HepG2 (cell line): ENCODE data around the gene RUNX3. TPM values are rescaled to one million over a fixed set of nuclear protein-coding genes. Genes with fewer than 3 reads are reported as not detected.

Experiments used
- CSRNP1 ChIP-seq: sonication (generic); formaldehyde crosslinking; IDR thresholded peaks from 2 replicates; pipeline ENCODE4 v1.8.1; 2023; ENCODE audit warnings: mild to moderate bottlenecking, missing genetic modification reagents
- HDAC6 ChIP-seq: fragments of 200-600 bp; sonication (generic); IDR thresholded peaks from 2 replicates; pipeline ENCODE4 v1.7.0; 2017; ENCODE audit warnings: mild to moderate bottlenecking, antibody characterized with exemption, low read length, low read depth
- MLXIP ChIP-seq: sonication (generic); formaldehyde crosslinking; IDR thresholded peaks from 2 replicates; pipeline ENCODE4 v1.9.0; 2021; ENCODE audit warnings: missing genetic modification reagents, borderline replicate concordance
- ZNF280D ChIP-seq: sonication (generic); formaldehyde crosslinking; IDR thresholded peaks from 2 replicates; pipeline ENCODE4 v1.5.1; 2020; ENCODE audit warnings: mild to moderate bottlenecking, missing genetic modification reagents
- ZNF557 ChIP-seq: sonication (generic); formaldehyde crosslinking; IDR thresholded peaks from 2 replicates; pipeline ENCODE4 v1.4.0; 2020; ENCODE audit warnings: missing genetic modification reagents
- ZNF678 ChIP-seq: sonication (generic); formaldehyde crosslinking; IDR thresholded peaks from 2 replicates; pipeline ENCODE4 v1.4.0; 2020; ENCODE audit warnings: mild to moderate bottlenecking, missing genetic modification reagents
- polyA plus RNA-seq, 8 experiments: library from polyadenylated mRNA; depleted of rRNA in 3 of 8; stranded (reverse) in 7 of 8; unstranded in 1 of 8; fragments of >200 nt; fragmentation: Illumina TruSeq in 4 of 8; extraction: Trizol in 4 of 8; gene quantifications; 2 replicates each; pipeline versions ENCODE4 v1.2.1 to v1.2.3, GENCODE V29; 2011 to 2016; ENCODE audit warnings: low read depth in 4 of 8, missing spikeins in 1 of 8, mixed read lengths in 1 of 8; ENCODE audit not compliant: insufficient read depth in 1 of 8
- total RNA-seq, 5 experiments: library from RNA; depleted of rRNA; stranded (reverse); fragments of >200 nt; fragmentation: Illumina TruSeq; extraction: Trizol; gene quantifications; 2 replicates each; pipeline ENCODE4 v1.2.3, GENCODE V29; 2016; ENCODE audit warnings: low read depth in 1 of 5

The RUNX3 gene
- total and polyA plus RNA-seq, 2 of the 13 experiments (the other 11 are each of a cell fraction or from before 2014, with no cell fraction given): 0.04 to 0.22 TPM

- TF ChIP-seq CSRNP1 (no peak), ZNF280D (CRISPR knock-in tag) (no peak), HDAC6 (no peak), ZNF678 (CRISPR knock-in tag) (no peak), MLXIP (CRISPR knock-in tag) (no peak), ZNF557 (no peak)
Measured at GRCh38 chr1:24895511-24895910, 34.6 kb downstream of the RUNX3 start (continued).
